Ishikawa (cell line): ENCODE data around the gene RGL1.

Experiments used
- CEBPB ChIP-seq: IDR thresholded peaks from 2 replicates; pipeline ENCODE4 v1.6.1; 2012
- CREB1 ChIP-seq: IDR thresholded peaks from 2 replicates; pipeline ENCODE4 v1.6.1; 2012; ENCODE audit warnings: low read depth
- EGR1 ChIP-seq: IDR thresholded peaks from 2 replicates; pipeline ENCODE4 v1.6.1; 2012
- EP300 ChIP-seq: IDR thresholded peaks from 2 replicates; pipeline ENCODE4 v1.6.1; 2012; ENCODE audit warnings: borderline replicate concordance
- FOXM1 ChIP-seq: IDR thresholded peaks from 2 replicates; pipeline ENCODE4 v1.6.1; 2012; ENCODE audit warnings: low read depth, borderline replicate concordance
- NFIC ChIP-seq: IDR thresholded peaks from 2 replicates; pipeline ENCODE4 v1.6.1; 2012
- RAD21 ChIP-seq: IDR thresholded peaks from 2 replicates; pipeline ENCODE4 v1.6.1; 2012; ENCODE audit warnings: low read depth
- TAF1 ChIP-seq: IDR thresholded peaks from 2 replicates; pipeline ENCODE4 v1.6.1; 2012; ENCODE audit warnings: low read depth, mild to moderate bottlenecking
- TCF12 ChIP-seq: IDR thresholded peaks from 2 replicates; pipeline ENCODE4 v1.6.1; 2012; ENCODE audit warnings: low read depth
- TEAD4 ChIP-seq: IDR thresholded peaks from 2 replicates; pipeline ENCODE4 v1.6.1; 2012
- USF1 ChIP-seq: IDR thresholded peaks from 2 replicates; pipeline ENCODE4 v1.6.1; 2012
- YY1 ChIP-seq: IDR thresholded peaks from 2 replicates; pipeline ENCODE4 v1.6.1; 2012; ENCODE audit warnings: low read depth
- ZBTB7A ChIP-seq: IDR thresholded peaks from 2 replicates; pipeline ENCODE4 v1.6.1; 2012; ENCODE audit warnings: low read depth
- TF ChIP-seq, protein P1 (sequence below): IDR thresholded peaks from 2 replicates; pipeline ENCODE4 v1.6.1; 2012; ENCODE audit warnings: low read depth, mild to moderate bottlenecking
- TF ChIP-seq, protein P2 (sequence below): IDR thresholded peaks from 2 replicates; pipeline ENCODE4 v1.6.1; 2012

Gene RGL1

DNA sequence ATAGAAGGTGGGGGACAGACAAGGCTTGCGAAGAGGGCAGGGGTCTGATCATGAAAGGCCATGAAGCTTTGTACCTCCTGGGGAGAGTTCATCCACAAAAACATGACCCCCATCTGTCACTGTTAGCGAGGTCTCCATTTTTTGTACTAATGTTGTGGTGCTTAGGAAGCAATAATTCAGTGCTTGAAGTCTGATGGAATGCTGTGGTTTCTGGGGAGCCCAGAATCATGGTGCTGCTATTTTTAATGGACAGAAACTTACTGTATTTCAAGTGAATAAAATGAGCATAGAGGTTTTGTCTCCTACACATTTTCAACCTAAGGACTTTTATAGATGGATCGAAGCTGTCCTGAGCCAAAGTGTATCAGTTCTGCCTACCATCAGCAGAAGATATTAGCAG lies 28.2 kb upstream of the RGL1 start:
- no peak for TF ChIP-seq RAD21
- TF ChIP-seq NFIC: no peak
- TF ChIP-seq EP300: no peak
- no peak for TF ChIP-seq CREB1
- TF ChIP-seq TAF1: no peak
- TF ChIP-seq TEAD4: no peak
- TF ChIP-seq EGR1: no peak
- TF ChIP-seq ZBTB7A: no peak
- TF ChIP-seq, protein P1, sequence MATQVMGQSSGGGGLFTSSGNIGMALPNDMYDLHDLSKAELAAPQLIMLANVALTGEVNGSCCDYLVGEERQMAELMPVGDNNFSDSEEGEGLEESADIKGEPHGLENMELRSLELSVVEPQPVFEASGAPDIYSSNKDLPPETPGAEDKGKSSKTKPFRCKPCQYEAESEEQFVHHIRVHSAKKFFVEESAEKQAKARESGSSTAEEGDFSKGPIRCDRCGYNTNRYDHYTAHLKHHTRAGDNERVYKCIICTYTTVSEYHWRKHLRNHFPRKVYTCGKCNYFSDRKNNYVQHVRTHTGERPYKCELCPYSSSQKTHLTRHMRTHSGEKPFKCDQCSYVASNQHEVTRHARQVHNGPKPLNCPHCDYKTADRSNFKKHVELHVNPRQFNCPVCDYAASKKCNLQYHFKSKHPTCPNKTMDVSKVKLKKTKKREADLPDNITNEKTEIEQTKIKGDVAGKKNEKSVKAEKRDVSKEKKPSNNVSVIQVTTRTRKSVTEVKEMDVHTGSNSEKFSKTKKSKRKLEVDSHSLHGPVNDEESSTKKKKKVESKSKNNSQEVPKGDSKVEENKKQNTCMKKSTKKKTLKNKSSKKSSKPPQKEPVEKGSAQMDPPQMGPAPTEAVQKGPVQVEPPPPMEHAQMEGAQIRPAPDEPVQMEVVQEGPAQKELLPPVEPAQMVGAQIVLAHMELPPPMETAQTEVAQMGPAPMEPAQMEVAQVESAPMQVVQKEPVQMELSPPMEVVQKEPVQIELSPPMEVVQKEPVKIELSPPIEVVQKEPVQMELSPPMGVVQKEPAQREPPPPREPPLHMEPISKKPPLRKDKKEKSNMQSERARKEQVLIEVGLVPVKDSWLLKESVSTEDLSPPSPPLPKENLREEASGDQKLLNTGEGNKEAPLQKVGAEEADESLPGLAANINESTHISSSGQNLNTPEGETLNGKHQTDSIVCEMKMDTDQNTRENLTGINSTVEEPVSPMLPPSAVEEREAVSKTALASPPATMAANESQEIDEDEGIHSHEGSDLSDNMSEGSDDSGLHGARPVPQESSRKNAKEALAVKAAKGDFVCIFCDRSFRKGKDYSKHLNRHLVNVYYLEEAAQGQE: no peak
- TF ChIP-seq, protein P2, sequence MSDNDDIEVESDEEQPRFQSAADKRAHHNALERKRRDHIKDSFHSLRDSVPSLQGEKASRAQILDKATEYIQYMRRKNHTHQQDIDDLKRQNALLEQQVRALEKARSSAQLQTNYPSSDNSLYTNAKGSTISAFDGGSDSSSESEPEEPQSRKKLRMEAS: no peak
- no peak for TF ChIP-seq USF1
- TF ChIP-seq YY1: no peak
- no peak for TF ChIP-seq TCF12

DNA sequence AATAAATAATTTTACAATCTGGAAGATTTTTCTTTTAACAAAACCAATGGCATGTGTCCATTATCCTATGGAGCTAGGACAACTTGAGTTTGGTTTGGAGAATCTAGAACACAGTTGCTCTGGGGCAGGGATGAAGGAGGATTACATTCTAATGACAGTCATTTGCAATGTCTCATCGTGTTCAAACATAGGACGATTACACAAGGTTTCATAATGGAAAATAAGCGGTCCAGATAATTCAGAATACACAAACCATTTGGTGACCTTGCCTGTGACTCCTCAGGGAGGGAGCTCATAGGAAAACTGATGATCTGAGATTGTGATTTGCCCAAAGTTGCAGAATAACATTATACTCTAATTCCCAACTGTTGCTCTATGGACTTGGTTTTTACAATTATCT lies 27.6 kb upstream of the RGL1 start:
- no peak for TF ChIP-seq TEAD4
- TF ChIP-seq EP300: no peak
- TF ChIP-seq FOXM1: no peak
- no peak for TF ChIP-seq CREB1
- TF ChIP-seq, protein P2: no peak
- TF ChIP-seq TCF12: no peak
- TF ChIP-seq ZBTB7A: no peak
- TF ChIP-seq EGR1: no peak
- TF ChIP-seq NFIC: no peak
- no peak for TF ChIP-seq RAD21
- TF ChIP-seq TAF1: no peak
- no peak for TF ChIP-seq CEBPB
- TF ChIP-seq YY1: no peak
- TF ChIP-seq, protein P1: no peak
- no peak for TF ChIP-seq USF1

GRCh38 chr1:183778045-183778444 lies 26.9 kb upstream of the RGL1 start:
- TF ChIP-seq YY1 (no peak), TCF12 (no peak), TAF1 (no peak), CREB1 (no peak), EGR1 (no peak), NFIC (no peak), ZBTB7A (no peak), FOXM1 (no peak), EP300 (no peak), USF1 (no peak), TEAD4 (no peak), CEBPB (no peak), RAD21 (no peak)
- TF ChIP-seq, protein P2: no peak
- TF ChIP-seq, protein P1: no peak
